ENCODE measurements around the gene RNPEPL1.
"Not testable (repeated sequence)": the region's sequence is repeated elsewhere in the genome, so short reads cannot be mapped to it uniquely, and the experiment has no call there.

Gene RNPEPL1, protein sequence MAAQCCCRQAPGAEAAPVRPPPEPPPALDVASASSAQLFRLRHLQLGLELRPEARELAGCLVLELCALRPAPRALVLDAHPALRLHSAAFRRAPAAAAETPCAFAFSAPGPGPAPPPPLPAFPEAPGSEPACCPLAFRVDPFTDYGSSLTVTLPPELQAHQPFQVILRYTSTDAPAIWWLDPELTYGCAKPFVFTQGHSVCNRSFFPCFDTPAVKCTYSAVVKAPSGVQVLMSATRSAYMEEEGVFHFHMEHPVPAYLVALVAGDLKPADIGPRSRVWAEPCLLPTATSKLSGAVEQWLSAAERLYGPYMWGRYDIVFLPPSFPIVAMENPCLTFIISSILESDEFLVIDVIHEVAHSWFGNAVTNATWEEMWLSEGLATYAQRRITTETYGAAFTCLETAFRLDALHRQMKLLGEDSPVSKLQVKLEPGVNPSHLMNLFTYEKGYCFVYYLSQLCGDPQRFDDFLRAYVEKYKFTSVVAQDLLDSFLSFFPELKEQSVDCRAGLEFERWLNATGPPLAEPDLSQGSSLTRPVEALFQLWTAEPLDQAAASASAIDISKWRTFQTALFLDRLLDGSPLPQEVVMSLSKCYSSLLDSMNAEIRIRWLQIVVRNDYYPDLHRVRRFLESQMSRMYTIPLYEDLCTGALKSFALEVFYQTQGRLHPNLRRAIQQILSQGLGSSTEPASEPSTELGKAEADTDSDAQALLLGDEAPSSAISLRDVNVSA

DNA sequence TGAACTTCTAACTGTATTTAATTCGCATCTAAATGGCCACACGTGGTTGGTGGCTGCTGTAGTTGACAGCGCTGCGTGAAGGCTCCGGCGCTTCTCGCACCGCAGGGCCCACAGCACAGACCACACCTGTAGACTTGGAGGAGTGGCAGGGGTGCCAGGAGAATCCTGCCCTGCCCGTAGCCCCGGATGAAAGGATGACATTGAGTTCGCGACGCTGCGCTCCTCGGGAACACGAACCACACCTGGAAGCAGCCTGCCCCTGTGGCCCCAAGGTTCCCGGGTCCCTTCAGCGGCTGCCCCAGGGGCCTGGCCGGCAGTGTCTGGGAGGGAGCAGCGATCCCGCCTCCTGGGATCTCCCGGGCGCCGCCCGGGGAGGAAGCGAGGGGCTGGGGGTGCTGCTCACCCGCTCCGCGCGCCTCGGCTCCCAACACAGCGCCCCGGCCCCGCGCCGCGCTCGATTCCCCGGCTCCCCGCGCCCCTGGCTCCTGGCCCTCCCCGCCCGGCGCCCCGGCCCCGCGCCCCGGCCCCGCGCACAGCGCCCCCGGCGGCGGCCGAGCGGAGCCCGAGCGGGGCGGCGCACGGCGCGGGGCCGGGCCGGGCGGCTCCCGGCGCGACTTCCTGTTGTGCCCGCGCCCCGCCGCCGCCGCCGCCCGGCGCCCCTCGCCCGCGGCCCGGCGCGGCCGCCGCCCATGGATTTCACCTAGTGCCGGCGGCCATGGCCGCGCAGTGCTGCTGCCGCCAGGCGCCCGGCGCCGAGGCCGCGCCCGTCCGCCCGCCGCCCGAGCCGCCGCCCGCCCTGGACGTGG lies at the start of gene RNPEPL1:
TSS of gene RNPEPL1 (plus strand) at position 613 of the 806 bp plus-strand sequence. CDS start at position 716, 103 bp downstream.
- H3K4me3 ChIP-seq (ENCODE audit: low read depth, low read length): peak within 1 kb of the TSS; percentile 41

DNA sequence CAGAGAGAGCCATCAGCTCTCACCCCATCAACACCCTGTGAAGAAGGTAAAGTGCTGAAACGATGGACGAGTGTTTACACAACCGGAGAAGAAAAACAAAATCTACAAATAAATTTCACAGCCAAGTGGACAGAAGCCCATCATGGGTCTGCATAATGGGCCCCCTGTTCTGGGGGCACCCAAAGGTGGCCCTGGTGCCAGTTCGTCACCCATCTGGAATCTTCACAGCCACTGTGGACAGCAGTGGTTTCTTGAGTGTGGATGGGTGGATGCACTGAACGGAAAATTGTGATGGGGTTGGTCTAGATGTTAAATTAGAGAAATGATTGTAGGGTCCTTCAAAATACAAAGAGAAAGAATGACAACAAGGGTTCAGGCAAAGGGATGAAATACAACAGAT lies 49.3 kb upstream of the RNPEPL1 start:
- no peak overlapping the region for H3K4me3 ChIP-seq (ENCODE audit: low read depth, low read length)

DNA sequence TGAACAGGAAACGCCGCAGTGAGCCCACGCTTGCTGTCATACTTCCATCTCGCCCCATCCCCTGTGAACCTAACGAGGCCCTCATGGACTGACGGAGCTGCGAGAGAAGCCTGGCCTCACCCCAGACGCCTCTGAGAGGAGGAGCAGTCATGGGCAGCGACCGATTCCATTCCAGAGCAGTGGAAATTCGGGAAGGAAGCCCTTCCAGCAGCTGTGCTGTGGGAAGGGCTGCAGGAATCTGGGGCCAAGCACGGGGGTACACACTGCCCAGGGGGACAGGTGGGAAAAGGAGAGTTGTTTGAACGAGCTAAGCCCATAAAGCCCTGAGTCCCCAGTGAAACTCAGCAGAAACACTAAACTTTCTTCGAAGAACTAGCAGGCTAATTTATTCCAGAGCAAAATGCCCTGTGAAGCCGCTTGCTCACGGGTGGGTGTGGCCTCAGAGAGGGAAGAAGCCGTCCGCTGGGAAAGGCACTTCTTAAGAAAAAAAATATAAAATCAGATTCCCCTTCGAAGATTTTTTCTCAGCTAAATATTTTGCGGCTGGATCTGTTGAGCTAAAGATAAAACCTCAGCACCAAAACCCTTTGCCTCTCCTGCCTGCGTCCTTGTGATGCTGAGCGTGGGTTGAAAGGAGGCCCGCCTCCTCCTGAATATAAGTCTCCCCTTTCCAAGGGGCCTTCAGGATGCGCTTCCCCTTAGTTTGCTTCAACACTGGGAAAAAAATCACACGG lies 48.7 kb upstream of the RNPEPL1 start:
- no peak overlapping the region for H3K4me3 ChIP-seq (ENCODE audit: low read depth, low read length)

DNA sequence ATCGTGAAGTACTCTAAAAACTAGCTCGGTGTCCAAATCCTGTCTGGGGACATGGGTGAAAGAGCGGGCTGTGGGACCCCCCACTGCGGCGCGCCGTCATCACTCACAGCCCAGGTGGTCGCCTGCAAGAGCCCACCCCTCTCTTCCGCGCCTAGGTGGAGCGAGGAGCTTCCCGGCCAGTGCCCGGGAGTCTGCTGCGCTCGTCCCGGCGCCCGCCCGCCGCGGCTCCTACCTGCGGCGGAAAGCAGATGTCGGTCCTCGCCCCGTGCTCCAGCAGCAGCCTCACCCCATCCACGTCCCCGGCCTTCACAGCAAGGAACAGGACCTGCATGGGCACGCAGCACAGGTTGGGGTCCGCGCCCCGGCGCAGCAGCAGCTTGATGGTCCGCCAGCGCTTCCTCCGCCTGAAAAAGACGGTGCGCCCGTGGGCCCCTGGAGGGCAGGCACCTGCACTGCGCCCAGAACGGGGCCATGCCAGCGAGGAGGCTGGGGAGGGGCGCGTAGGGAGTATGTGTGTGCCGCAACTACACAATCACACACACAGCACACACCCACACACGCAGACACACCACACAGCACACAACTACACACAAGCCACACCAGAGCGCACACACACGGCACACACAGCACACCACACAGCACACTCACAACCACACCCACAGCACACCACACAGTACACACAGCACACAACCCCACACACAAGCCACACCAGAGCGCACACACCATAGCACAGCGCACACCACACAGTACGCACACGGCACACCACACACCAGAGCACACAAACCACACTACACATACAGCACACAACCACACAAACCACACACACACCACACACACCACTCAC lies 47.9 kb upstream of the RNPEPL1 start:
- peak overlapping the region; percentile 43 for H3K4me3 ChIP-seq (ENCODE audit: low read depth, low read length)

DNA sequence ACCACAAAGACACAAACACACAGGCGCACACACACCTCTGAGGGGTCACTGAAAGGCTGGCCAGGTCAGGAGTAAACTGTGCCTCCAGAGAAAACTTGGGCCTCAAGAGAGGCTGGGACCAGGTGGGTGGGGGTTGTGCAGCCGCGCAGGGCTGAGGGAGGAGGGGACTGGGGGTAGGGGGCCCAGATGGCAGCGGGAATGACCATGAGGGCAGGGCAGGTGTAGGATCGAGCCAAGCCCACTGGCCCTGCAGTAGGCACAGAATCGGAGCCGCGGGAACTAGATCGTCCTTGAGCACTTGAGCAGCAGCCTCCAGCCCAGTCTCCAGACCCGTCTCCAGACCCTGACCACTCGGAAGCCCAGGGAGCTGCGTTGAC lies 47.3 kb upstream of the RNPEPL1 start:
- no peak overlapping the region for H3K4me3 ChIP-seq (ENCODE audit: low read depth, low read length)

DNA sequence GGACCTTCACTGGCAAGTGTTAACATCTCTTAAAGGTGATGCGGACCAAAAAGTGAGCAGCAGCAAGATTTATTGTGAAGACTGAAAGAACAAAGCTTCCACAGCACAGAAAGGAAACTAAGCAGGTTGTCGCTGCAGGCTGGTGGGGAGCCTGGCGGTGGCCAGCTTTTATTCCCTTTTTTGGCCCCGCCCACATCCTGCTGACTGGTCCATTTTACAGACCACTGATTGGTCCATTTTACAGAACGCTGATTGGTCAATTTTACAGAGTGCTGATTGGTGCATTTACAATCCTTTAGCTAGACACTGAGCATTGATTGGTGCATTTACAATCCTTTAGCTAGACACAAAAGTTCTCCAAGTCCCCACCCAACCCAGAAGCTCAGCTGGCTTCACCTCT lies 46.4 kb upstream of the RNPEPL1 start:
- not testable (repeated sequence) for H3K4me3 ChIP-seq (ENCODE audit: low read depth, low read length)

DNA sequence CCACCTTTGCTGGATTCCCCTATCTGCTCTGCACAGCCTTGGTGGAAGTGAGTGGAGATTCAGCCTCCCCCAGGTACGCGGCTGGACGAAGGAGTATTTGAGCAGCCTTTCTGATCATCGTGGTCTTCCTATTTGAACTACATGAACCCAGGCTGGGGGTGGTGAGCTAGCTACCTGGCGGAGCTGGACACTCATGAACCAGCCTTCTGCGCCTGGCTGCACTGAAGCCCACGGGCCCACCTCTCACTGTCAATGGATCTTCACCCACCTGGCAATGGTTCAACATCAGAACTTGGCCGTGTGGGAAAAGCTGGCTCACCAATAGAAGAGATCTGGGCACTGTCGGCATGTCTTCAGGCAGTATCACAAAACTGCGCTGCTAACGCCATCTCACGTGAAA lies 45.9 kb upstream of the RNPEPL1 start:
- H3K4me3 ChIP-seq (ENCODE audit: low read depth, low read length): no peak overlapping the region

DNA sequence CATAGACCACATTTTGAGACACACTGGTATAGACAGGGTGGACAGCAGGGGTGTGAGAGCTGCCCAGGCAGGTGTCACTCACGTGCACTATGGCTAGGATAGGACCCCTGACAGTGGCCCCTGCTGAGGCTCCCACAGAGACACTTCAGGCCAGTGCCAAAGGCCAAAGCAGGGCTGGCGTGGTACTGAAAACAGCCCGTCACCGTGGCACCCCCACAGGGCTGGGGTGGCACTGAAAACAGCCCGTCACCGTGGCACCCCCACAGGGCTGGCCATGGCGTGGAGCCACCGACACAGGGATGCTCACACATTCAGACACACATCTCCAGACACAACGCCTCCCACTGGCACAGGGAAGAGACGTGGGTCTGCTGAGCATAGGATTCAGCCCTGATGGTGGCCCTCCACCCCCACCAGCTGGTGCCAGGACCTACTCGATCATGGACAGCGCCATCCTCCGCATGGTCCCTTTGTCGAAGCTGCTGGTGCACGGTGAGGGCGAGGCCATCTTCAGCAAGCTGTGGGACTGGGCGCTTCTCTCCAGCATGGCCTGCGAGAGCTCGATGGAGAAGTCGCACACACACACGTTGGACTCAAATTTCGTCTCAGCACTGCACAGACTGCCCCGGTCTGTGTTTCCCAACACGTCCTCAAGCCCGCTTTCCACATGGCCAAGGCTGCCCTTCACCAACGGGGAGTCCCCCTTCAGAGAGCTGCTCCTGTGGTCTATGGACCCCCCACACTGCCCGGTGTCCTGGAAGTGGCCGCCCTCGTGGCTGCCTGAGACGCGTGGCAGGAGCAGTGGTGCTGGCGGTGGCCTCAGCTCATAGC lies 44.6 kb upstream of the RNPEPL1 start:
- H3K4me3 ChIP-seq (ENCODE audit: low read depth, low read length): no peak overlapping the region

DNA sequence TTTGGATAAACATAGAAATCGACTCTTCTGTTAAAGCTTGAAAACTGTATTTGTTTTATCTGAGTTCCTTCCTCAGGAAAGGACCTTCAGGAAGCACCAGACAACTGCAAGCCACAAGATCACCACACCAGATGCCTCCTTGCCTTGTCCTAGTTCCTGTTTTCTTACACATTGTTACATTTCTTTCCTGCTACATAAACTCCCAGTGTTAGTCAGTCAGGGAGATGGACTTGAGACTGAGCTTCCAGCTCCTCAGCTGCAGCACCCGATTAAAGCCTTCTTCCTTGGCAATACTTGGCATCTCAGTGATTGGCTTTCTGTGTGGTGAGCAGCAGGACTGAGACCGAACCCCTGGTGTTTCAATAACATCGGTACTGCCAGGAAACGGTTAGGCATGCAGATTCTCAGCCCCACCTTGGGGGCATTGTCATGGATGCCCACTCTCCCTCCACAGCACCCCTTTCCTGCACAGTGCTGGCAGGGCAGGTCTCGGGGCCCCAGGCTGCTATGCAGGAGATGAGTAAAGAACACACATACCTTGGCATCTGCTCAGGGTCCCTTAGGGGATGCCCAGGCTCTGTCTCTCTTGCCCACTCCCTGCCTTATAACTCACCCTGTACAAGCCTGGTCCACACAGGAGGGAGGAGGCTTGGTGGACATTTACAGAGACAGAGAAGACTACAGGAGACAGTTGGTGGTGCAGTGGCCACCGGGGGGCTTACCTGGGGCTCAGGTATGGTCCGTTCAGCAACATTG lies 43.1 kb upstream of the RNPEPL1 start:
- no peak overlapping the region for H3K4me3 ChIP-seq (ENCODE audit: low read depth, low read length)

DNA sequence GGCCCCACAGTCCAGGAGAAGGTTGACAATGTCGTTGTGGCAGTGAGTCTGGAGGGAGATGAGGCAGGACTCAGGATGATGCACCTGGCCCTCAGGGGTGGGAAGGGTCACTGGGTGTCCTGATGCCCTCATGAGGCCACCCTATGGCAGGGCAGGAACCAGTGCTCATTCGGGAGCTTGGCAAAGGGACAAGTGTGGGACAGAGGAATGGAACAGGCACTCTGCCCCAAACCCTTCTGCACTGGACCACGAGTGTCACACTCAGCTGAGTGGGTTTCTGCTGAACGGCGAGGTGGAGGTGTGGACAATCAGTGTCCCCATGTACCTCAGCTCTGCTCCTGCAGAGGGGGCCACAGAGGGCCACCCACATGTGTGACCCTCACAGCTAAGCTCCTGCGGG lies 42.5 kb upstream of the RNPEPL1 start:
- no peak overlapping the region for H3K4me3 ChIP-seq (ENCODE audit: low read depth, low read length)

DNA sequence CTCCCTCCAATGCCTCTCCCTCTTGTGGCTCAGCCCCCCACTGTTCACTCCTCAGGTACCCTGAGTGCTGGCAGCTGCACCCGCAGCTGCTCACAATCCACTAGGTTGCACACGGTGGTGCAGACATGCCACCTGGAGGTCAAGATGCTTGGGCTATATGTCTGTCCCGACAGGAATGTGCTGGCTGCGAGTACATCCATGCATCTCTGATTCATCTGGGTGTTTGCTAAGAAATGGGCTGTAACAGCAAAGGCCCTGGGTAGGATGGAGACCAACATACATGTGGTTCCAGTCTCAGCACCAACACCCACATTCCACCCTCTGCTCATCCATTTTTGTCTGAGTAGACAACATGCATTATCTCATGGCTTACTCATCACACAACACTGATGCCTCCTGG lies 41.8 kb upstream of the RNPEPL1 start:
- no peak overlapping the region for H3K4me3 ChIP-seq (ENCODE audit: low read depth, low read length)

DNA sequence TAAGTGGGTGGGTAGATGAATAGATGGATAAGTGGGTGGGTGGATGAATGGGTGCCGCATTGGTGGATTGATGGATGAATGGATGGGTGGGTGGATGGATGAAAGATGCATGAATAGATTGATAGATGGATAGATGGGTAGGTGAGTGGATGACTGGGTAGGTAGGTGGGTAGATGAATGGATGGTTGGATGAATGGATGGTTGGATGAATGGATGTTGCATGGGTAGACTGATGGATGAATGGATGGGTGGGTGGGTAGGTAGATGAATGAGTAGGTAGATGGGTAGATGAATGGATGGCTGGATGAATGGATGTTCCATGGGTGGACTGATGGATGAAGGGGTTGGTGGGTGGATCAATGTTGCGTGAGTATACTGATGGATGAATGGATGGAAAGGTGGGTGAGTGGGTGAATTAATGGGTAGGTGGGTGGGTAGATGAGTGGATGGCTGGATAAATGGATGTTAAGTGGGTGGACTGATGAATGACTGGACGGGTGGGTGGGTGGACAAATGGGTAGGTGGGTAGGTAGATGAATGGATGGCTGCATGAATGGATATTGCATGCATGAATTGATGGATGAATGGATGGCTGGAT lies 41.0 kb upstream of the RNPEPL1 start:
- H3K4me3 ChIP-seq (ENCODE audit: low read depth, low read length): no peak overlapping the region

DNA sequence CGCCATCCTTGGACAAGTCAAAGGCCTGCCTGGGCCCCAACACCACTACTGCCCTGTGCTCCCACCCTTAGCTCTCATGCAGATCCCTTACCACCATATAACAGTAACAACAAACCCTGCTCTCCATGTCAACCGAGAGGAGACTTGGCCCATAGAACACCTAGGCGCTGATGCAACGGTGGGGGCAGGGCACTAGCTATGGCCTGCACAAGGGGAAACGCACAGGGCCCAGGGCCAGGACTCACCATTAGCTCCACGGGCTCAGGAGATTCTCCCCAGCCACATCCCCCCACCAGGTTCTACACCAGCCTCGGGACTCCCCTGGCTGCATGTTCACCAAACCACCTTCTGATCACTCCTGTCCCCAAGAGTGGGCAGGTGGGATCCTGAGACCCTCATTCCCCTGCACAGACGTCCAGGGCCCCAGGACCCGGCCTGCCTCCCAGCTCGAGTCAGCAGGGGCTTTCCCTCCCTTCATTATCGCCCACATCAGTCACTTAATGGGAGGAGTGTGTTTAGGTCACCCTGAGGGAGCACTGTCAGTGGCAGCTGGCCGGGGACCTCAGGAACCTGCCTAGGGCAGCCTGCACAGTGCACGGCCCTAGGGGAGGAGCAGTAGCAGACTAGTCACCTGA lies 39.8 kb upstream of the RNPEPL1 start:
- H3K4me3 ChIP-seq (ENCODE audit: low read depth, low read length): no peak overlapping the region

DNA sequence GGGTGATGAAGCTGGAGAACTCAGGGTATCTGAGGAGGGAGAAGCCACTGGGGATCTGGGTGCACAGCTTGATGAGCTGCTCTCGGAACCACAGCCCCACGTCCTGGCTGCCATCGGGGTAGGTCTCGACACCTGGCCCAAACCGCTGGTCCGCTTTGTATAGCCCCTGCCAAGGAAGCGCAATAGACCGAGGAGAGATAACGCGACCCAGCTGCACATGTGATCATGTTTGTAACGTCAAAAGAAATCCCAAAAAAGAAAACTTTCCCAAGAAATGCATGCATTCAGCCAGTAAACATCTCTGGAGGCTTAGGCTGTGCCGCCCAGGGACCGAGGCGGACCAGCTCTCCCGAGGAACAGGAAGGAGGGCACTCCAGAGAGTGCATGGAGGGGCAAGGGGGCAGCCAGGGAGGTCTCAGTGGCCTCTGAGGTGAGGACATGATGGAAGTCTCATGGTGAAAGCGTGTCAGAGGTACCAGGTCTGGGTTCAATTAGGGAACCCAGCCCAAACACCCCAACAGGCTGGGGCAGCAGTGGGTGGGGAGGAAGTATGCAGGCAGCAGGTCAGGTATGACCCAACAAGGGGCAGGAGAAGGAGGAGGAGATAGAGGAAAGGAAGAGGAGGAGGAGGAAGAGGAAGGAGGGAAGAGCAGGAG lies 38.8 kb upstream of the RNPEPL1 start:
- H3K4me3 ChIP-seq (ENCODE audit: low read depth, low read length): no peak overlapping the region

DNA sequence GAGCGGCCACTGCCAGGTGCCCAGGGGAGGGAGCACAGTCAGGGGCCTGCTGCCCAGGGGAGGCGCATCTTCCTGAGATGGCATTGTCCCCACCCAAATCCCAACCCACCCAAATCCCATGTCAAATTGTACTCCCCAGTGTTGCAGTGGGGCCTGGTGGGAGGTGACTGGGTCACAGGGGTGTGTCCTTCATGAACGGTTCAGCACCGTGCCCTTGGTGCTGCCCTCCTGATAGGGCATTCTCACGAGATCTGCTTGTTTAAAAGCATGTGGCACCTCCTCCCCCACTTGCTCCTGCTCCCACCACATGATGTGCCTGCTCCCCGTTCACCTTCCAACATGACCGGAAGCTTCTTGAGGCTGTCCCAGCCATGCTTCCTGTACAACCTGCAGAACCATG lies 38.1 kb upstream of the RNPEPL1 start:
- no peak overlapping the region for H3K4me3 ChIP-seq (ENCODE audit: low read depth, low read length)

DNA sequence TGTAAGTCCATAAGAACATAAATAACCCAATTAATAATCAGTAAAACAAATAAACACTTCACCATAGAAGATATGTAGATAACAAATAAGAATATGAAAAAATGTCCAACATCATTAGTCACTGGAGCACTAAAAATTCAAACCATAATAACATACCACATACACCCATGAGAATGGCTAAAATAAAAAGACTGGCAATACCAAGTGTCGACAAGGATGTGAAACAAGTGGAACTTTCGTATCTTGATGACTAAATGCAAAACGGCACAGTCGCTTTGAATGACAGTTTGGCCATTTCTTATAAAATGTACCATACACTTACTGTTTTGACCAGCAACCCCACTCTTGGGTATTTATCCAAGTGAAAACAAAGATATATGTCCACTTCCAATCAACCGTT lies 37.2 kb upstream of the RNPEPL1 start:
- no peak overlapping the region for H3K4me3 ChIP-seq (ENCODE audit: low read depth, low read length)
